Neural cell (in vitro differentiated cells): Measurements from ENCODE around the gene KLHL10. TPM values are rescaled to one million over a fixed set of nuclear protein-coding genes. Genes with fewer than 3 reads are reported as not detected.

ENCODE experiments used
- H2AFZ ChIP-seq: fragments of 200-600, 300-800 bp; sonication (generic), shearing (Covaris generic); 2 replicates; pipeline ENCODE4 v1.6.0; 2014; ENCODE audit warnings: low read depth, mild to moderate bottlenecking, antibody characterized with exemption, low read length, moderate library complexity
- H3F3A ChIP-seq: fragments of 200-600 bp; shearing (Covaris generic); 2 replicates; pipeline ENCODE4 v1.6.1; 2016; ENCODE audit warnings: mild to moderate bottlenecking, moderate library complexity, mixed read lengths, antibody characterized with exemption, low read length; ENCODE audit not compliant: insufficient read depth, poor library complexity, severe bottlenecking
- H3K27ac ChIP-seq: fragments of 200-600, 300-800 bp; sonication (generic), shearing (Covaris generic); 2 replicates; pipeline ENCODE4 v1.5.1; 2014; ENCODE audit warnings: mild to moderate bottlenecking, low read length, moderate library complexity
- H3K27me3 ChIP-seq: fragments of 300-800, 200-600 bp; sonication (generic), shearing (Covaris generic); 2 replicates; pipeline ENCODE4 v1.6.0; 2014; ENCODE audit warnings: mild to moderate bottlenecking, low read depth, low read length, moderate library complexity; ENCODE audit not compliant: insufficient read depth
- H3K36me3 ChIP-seq: fragments of 300-800, 200-600 bp; sonication (generic), shearing (Covaris generic); 2 replicates; pipeline ENCODE4 v1.5.1; 2014; ENCODE audit warnings: mild to moderate bottlenecking, antibody characterized with exemption, low read length, moderate library complexity; ENCODE audit not compliant: insufficient read depth
- H3K4me2 ChIP-seq: fragments of 300-800, 200-600 bp; sonication (generic), shearing (Covaris generic); 2 replicates; pipeline ENCODE4 v1.6.0; 2014; ENCODE audit warnings: mild to moderate bottlenecking, low read length
- H3K4me3 ChIP-seq: fragments of 300-800, 200-600 bp; sonication (generic), shearing (Covaris generic); 2 replicates; pipeline ENCODE4 v1.5.1; 2014; ENCODE audit warnings: mild to moderate bottlenecking, low read length, moderate library complexity
- H3K79me2 ChIP-seq: fragments of 200-600 bp; shearing (Covaris generic); replicated peaks from 2 replicates; pipeline ENCODE4 v1.6.0; 2014; ENCODE audit warnings: mild to moderate bottlenecking, low read length, moderate library complexity; ENCODE audit not compliant: insufficient read depth
- H3K9ac ChIP-seq: fragments of 300-800, 200-600 bp; sonication (generic), shearing (Covaris generic); 2 replicates; pipeline ENCODE4 v1.6.1; 2016; ENCODE audit warnings: mild to moderate bottlenecking, low read length, mixed read lengths
- H3K9me2 ChIP-seq: fragments of 200-600 bp; shearing (Covaris generic); 2 replicates; pipeline ENCODE4 v1.6.1; 2016; ENCODE audit warnings: mild to moderate bottlenecking, low read length, mixed read lengths; ENCODE audit not compliant: insufficient read depth
- H3K9me3 ChIP-seq: fragments of 200-600, 300-800 bp; sonication (generic), shearing (Covaris generic); 2 replicates; pipeline ENCODE4 v1.6.1; 2016; ENCODE audit warnings: mild to moderate bottlenecking, mixed run types, low read length, moderate library complexity, mixed read lengths
- H4K20me1 ChIP-seq: fragments of 200-600 bp; shearing (Covaris generic); 2 replicates; pipeline ENCODE4 v1.6.1; 2016; ENCODE audit warnings: mild to moderate bottlenecking, mixed run types; ENCODE audit not compliant: insufficient read depth
- EP300 ChIP-seq: fragments of 450-650 bp; conservative IDR thresholded peaks from 2 replicates; pipeline ENCODE4 v1.6.1; 2014; ENCODE audit warnings: antibody characterized with exemption, mild to moderate bottlenecking, moderate library complexity; ENCODE audit not compliant: poor library complexity, severe bottlenecking
- EZH2 ChIP-seq: fragments of 200-600, 300-800 bp; shearing (Covaris generic), sonication (generic); IDR thresholded peaks from 2 replicates; pipeline ENCODE4 v1.6.1; 2014; ENCODE audit warnings: antibody characterized with exemption, low read length, borderline replicate concordance, mild to moderate bottlenecking; ENCODE audit not compliant: insufficient read depth, poor library complexity, severe bottlenecking
- MXI1 ChIP-seq: fragments of 450-650 bp; conservative IDR thresholded peaks from 2 replicates; pipeline ENCODE4 v1.6.1; 2014; ENCODE audit warnings: antibody characterized with exemption, mild to moderate bottlenecking; ENCODE audit not compliant: poor library complexity, severe bottlenecking
- POLR2AphosphoS5 ChIP-seq: IDR thresholded peaks from 2 replicates; pipeline ENCODE4 v1.6.1; 2012
- RAD21 ChIP-seq: fragments of 450-650 bp; conservative IDR thresholded peaks from 2 replicates; pipeline ENCODE4 v1.6.1; 2014; ENCODE audit warnings: antibody characterized with exemption, mild to moderate bottlenecking, moderate library complexity
- SMC3 ChIP-seq: fragments of 450-650 bp; conservative IDR thresholded peaks from 2 replicates; pipeline ENCODE4 v1.6.1; 2014; ENCODE audit warnings: antibody characterized with exemption, mild to moderate bottlenecking, moderate library complexity; ENCODE audit not compliant: poor library complexity
- TAF1 ChIP-seq: IDR thresholded peaks from 2 replicates; pipeline ENCODE4 v1.6.1; 2012; ENCODE audit warnings: low read depth
- polyA plus RNA-seq: library from polyadenylated mRNA; depleted of rRNA; stranded (reverse); fragments of >200 nt; gene quantifications from 2 replicates; pipeline ENCODE4 v1.2.3, GENCODE V29; 2014
- TF ChIP-seq, protein P1 (sequence below): fragments of 450-650 bp; IDR thresholded peaks from 2 replicates; pipeline ENCODE4 v1.5.1; 2014; ENCODE audit warnings: antibody characterized with exemption, mild to moderate bottlenecking, moderate library complexity; ENCODE audit not compliant: poor library complexity, severe bottlenecking
- TF ChIP-seq, protein P2 (sequence below): IDR thresholded peaks from 2 replicates; pipeline ENCODE4 v1.6.1; 2012; ENCODE audit warnings: borderline replicate concordance

Gene KLHL10
- polyA plus RNA-seq, 1 donor from 2014 or later = not detected

DNA sequence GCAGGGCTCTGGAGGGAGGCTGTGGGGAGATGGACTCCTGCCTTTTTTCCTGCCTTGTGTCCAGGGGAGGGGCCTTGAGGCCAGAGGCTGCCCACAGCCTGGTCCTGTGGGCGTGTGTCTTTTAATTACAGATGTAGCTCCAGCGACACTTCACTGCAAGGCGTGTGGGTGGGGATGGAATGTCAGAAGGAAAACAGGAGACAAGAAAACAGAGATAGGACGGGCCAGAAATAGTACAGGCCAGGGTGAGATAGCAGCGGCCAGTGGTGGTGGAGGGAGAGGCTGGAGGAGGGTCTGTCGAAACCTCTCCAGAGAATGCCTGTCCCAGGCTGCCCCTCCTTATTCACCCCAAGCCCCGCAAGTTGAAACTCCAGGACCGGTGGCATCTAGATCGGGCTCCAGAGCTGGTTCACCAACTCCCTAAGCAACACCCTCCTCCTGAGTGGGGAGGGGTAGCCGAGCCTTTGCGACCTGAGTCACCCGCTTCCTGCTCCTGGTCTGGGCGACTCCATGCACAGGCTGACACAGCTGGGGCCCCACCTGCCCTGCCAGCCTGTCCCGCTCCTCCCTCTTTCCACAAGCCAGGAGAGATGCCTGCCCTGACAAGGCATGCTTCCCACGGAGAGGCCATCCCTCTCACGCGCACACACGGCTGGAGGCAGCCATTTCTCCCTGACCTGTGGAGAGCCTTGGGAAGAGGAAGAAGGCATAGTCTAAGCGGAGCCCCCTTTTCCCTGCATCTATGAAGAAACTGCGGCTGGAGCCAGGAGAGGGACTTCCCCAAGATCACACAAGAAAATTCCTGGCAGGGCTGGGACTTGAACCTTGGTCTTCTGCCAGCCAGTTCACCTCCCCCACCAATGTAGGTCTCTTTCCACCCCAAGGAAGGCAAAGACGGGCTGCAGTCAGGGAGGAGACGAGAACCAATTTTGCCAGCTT lies 44.5 kb upstream of the KLHL10 start:
- Histone ChIP-seq H3K9ac (no peak overlapping the region), H3K27me3 (no peaks in the 10 kb centered on the region), H3K36me3 (no peaks in the 10 kb centered on the region), H3K9me2 (no peaks in the 10 kb centered on the region), H3K27ac (no peak overlapping the region), H3K79me2 (no peaks in the 10 kb centered on the region), H3K4me2 (no peak overlapping the region), H4K20me1 (no peaks in the 10 kb centered on the region), H3K9me3 (no peaks in the 10 kb centered on the region), H3K4me3 (no peak overlapping the region), H3F3A (no peaks in the 10 kb centered on the region), H2AFZ (no peak overlapping the region)
- TF ChIP-seq, protein P1, sequence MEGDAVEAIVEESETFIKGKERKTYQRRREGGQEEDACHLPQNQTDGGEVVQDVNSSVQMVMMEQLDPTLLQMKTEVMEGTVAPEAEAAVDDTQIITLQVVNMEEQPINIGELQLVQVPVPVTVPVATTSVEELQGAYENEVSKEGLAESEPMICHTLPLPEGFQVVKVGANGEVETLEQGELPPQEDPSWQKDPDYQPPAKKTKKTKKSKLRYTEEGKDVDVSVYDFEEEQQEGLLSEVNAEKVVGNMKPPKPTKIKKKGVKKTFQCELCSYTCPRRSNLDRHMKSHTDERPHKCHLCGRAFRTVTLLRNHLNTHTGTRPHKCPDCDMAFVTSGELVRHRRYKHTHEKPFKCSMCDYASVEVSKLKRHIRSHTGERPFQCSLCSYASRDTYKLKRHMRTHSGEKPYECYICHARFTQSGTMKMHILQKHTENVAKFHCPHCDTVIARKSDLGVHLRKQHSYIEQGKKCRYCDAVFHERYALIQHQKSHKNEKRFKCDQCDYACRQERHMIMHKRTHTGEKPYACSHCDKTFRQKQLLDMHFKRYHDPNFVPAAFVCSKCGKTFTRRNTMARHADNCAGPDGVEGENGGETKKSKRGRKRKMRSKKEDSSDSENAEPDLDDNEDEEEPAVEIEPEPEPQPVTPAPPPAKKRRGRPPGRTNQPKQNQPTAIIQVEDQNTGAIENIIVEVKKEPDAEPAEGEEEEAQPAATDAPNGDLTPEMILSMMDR = no peak
- TF ChIP-seq, protein P2, sequence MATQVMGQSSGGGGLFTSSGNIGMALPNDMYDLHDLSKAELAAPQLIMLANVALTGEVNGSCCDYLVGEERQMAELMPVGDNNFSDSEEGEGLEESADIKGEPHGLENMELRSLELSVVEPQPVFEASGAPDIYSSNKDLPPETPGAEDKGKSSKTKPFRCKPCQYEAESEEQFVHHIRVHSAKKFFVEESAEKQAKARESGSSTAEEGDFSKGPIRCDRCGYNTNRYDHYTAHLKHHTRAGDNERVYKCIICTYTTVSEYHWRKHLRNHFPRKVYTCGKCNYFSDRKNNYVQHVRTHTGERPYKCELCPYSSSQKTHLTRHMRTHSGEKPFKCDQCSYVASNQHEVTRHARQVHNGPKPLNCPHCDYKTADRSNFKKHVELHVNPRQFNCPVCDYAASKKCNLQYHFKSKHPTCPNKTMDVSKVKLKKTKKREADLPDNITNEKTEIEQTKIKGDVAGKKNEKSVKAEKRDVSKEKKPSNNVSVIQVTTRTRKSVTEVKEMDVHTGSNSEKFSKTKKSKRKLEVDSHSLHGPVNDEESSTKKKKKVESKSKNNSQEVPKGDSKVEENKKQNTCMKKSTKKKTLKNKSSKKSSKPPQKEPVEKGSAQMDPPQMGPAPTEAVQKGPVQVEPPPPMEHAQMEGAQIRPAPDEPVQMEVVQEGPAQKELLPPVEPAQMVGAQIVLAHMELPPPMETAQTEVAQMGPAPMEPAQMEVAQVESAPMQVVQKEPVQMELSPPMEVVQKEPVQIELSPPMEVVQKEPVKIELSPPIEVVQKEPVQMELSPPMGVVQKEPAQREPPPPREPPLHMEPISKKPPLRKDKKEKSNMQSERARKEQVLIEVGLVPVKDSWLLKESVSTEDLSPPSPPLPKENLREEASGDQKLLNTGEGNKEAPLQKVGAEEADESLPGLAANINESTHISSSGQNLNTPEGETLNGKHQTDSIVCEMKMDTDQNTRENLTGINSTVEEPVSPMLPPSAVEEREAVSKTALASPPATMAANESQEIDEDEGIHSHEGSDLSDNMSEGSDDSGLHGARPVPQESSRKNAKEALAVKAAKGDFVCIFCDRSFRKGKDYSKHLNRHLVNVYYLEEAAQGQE = no peak
- no peak for TF ChIP-seq EZH2
- no peak for TF ChIP-seq SMC3
- TF ChIP-seq RAD21 = no peak
- no peak for TF ChIP-seq POLR2AphosphoS5
- TF ChIP-seq EP300 = no peak
- TF ChIP-seq MXI1 = no peak
- no peak for TF ChIP-seq TAF1

DNA sequence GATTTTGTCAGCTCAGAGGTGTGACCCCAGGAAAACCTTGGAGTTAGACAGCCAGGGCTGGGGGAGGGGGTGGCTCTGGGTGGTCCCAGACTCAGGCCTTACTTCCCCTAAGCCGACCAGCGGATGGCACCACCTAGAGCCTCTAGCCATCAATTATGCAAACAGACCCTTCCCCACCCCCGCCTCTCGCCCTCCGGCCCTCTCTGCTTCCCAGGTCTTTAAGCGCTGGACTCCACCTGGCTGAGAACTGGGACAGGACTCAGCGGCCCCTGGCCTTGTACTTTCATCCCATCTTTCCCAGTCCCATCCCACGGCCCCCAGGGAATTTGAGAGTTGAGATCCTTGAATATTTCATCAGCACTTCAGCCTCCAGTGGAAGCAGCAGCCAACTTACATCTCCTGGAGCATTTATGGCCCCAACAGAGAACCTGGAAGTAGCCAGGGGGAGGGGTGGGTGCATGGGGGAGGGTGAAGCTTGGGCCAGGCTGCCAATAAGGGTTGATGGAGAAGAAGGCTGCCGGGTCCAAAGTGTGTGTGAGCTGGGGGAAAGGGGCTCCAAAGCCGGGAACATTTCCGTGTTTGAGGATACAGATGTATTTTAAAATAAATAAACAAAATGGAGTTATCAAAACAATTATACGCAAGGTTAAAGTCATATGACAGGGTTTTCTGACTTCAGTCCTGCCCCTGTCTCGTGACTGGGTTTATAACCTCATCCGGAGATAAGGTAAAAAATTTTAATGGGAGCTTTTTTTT lies 43.7 kb upstream of the KLHL10 start:
- no peaks in the 10 kb centered on the region for H3K9me2 ChIP-seq
- TF ChIP-seq, protein P2 = no peak
- TF ChIP-seq TAF1 (no peak), SMC3 (no peak), MXI1 (no peak), EP300 (no peak), RAD21 (no peak), EZH2 (no peak), POLR2AphosphoS5 (no peak)
- no peak overlapping the region for H2AFZ ChIP-seq
- H3K36me3 ChIP-seq = no peaks in the 10 kb centered on the region
- no peaks in the 10 kb centered on the region for H3K9me3 ChIP-seq
- no peaks in the 10 kb centered on the region for H4K20me1 ChIP-seq
- no peaks in the 10 kb centered on the region for H3K79me2 ChIP-seq
- no peak overlapping the region for H3K4me2 ChIP-seq
- no peak overlapping the region for H3K27ac ChIP-seq
- no peak overlapping the region for H3K4me3 ChIP-seq
- no peak overlapping the region for H3K9ac ChIP-seq
- no peaks in the 10 kb centered on the region for H3F3A ChIP-seq
- no peaks in the 10 kb centered on the region for H3K27me3 ChIP-seq
